GM12873 (cell line): ENCODE measurements around the gene UBE3D.

Source experiments
- CTCF ChIP-seq: IDR thresholded peaks from 2 replicates; pipeline ENCODE4 v1.5.1; 2012; ENCODE audit warnings: low read depth, mild to moderate bottlenecking, moderate library complexity, low read length, control low read depth; ENCODE audit not compliant: insufficient read depth; ENCODE audit errors: missing control alignments

UBE3D gene

GRCh38 chr6:82878812-82879211 is 186.8 kb downstream of the UBE3D start:
- no peak for TF ChIP-seq CTCF

GRCh38 chr6:82877213-82878195 is 188.1 kb downstream of the UBE3D start:
- TF ChIP-seq CTCF: no peak

- no peak for TF ChIP-seq CTCF
Measured at GRCh38 chr6:82875573-82876185, 190.0 kb downstream of the UBE3D start.

GRCh38 chr6:82874867-82875266 is 190.8 kb downstream of the UBE3D start:
- no peak for TF ChIP-seq CTCF

- TF ChIP-seq CTCF: no peak
Measured at GRCh38 chr6:82872185-82872584, 193.5 kb downstream of the UBE3D start.

GRCh38 chr6:82870582-82871172 is 195.0 kb downstream of the UBE3D start:
- no peak for TF ChIP-seq CTCF

GRCh38 chr6:82869493-82869892 is 196.1 kb downstream of the UBE3D start:
- no peak for TF ChIP-seq CTCF
